ENCODE data around the gene SEPTIN14.
"Not testable (repeated sequence)": the region's sequence is repeated elsewhere in the genome, so short reads cannot be mapped to it uniquely, and the experiment has no call there.

The SEPTIN14 gene

GRCh38 chr7:55877308-55877707, 14.8 kb upstream of the SEPTIN14 start:
- no peak overlapping the region for H3K9ac ChIP-seq
- no peaks in the 10 kb centered on the region for H3K79me2 ChIP-seq (ENCODE audit: insufficient read depth, low read depth)
- H3K27ac ChIP-seq: no peak overlapping the region
- H3K4me2 ChIP-seq: no peak overlapping the region
- TF ChIP-seq CTCF (conservative IDR thresholded peaks at IDR 0.05; ENCODE audit: low read depth, low read length): no peak
- H3K27me3 ChIP-seq (ENCODE audit: insufficient read depth, low read depth): no peaks in the 10 kb centered on the region
- no peak overlapping the region for H2AFZ ChIP-seq (ENCODE audit: low read depth)
- H4K20me1 ChIP-seq (ENCODE audit: insufficient read depth): no peaks in the 10 kb centered on the region
- H3K4me1 ChIP-seq (ENCODE audit: low read depth, poor library complexity, severe bottlenecking): no peaks in the 10 kb centered on the region
- H3K4me3 ChIP-seq (IDR thresholded peaks at IDR 0.05; ENCODE audit: insufficient read depth, low read depth, low read length): no peak overlapping the region
- H3K36me3 ChIP-seq (ENCODE audit: insufficient read depth): no peaks in the 10 kb centered on the region

- no peak overlapping the region for H3K4me3 ChIP-seq (IDR thresholded peaks at IDR 0.05; ENCODE audit: insufficient read depth, low read depth, low read length)
- no peaks in the 10 kb centered on the region for H3K4me1 ChIP-seq (ENCODE audit: low read depth, poor library complexity, severe bottlenecking)
- no peak for TF ChIP-seq CTCF (conservative IDR thresholded peaks at IDR 0.05; ENCODE audit: low read depth, low read length)
- no peak overlapping the region for H3K4me2 ChIP-seq
- no peaks in the 10 kb centered on the region for H3K36me3 ChIP-seq (ENCODE audit: insufficient read depth)
- no peaks in the 10 kb centered on the region for H3K79me2 ChIP-seq (ENCODE audit: insufficient read depth, low read depth)
- no peak overlapping the region for H2AFZ ChIP-seq (ENCODE audit: low read depth)
- no peak overlapping the region for H3K9ac ChIP-seq
- H3K27me3 ChIP-seq (ENCODE audit: insufficient read depth, low read depth): no peaks in the 10 kb centered on the region
- H3K27ac ChIP-seq: no peak overlapping the region
- H4K20me1 ChIP-seq (ENCODE audit: insufficient read depth): no peaks in the 10 kb centered on the region
These were observed 11.2 kb upstream of the SEPTIN14 start for GRCh38 chr7:55873765-55874164.

- Histone ChIP-seq H3K27ac (no peak overlapping the region), H3K4me3 (IDR thresholded peaks at IDR 0.05; ENCODE audit: insufficient read depth, low read depth, low read length) (no peak overlapping the region)
- TF ChIP-seq CTCF (conservative IDR thresholded peaks at IDR 0.05; ENCODE audit: low read depth, low read length): no peak
These were observed 9.5 kb upstream of the SEPTIN14 start for GRCh38 chr7:55871932-55872485.

GRCh38 chr7:55868989-55869388, 6.4 kb upstream of the SEPTIN14 start:
- H3K9ac ChIP-seq; H3K4me2 ChIP-seq; H3K27me3 ChIP-seq (ENCODE audit: insufficient read depth, low read depth); H3K4me3 ChIP-seq (IDR thresholded peaks at IDR 0.05; ENCODE audit: insufficient read depth, low read depth, low read length); H3K36me3 ChIP-seq (ENCODE audit: insufficient read depth); H3K79me2 ChIP-seq (ENCODE audit: insufficient read depth, low read depth); H4K20me1 ChIP-seq (ENCODE audit: insufficient read depth); H2AFZ ChIP-seq (ENCODE audit: low read depth); H3K4me1 ChIP-seq (ENCODE audit: low read depth, poor library complexity, severe bottlenecking); H3K27ac ChIP-seq: not testable (repeated sequence)

More at GRCh38 chr7:55871932-55872485, 9.5 kb upstream of the SEPTIN14 start:
- H3K36me3 ChIP-seq (ENCODE audit: insufficient read depth): no peaks in the 10 kb centered on the region
- H2AFZ ChIP-seq (ENCODE audit: low read depth): no peak overlapping the region
- no peaks in the 10 kb centered on the region for H3K79me2 ChIP-seq (ENCODE audit: insufficient read depth, low read depth)
- no peak overlapping the region for H3K9ac ChIP-seq
- H4K20me1 ChIP-seq (ENCODE audit: insufficient read depth): no peaks in the 10 kb centered on the region
- no peaks in the 10 kb centered on the region for H3K4me1 ChIP-seq (ENCODE audit: low read depth, poor library complexity, severe bottlenecking)
- H3K4me2 ChIP-seq: no peak overlapping the region
- no peaks in the 10 kb centered on the region for H3K27me3 ChIP-seq (ENCODE audit: insufficient read depth, low read depth)

- H3K27ac ChIP-seq; H3K36me3 ChIP-seq (ENCODE audit: insufficient read depth); H3K4me1 ChIP-seq (ENCODE audit: low read depth, poor library complexity, severe bottlenecking); H3K27me3 ChIP-seq (ENCODE audit: insufficient read depth, low read depth); H2AFZ ChIP-seq (ENCODE audit: low read depth); H3K79me2 ChIP-seq (ENCODE audit: insufficient read depth, low read depth); H3K4me3 ChIP-seq (IDR thresholded peaks at IDR 0.05; ENCODE audit: insufficient read depth, low read depth, low read length); H4K20me1 ChIP-seq (ENCODE audit: insufficient read depth); H3K9ac ChIP-seq; H3K4me2 ChIP-seq: not testable (repeated sequence)
These were observed 17.4 kb downstream of the SEPTIN14 start for GRCh38 chr7:55845164-55845563.
